SK-N-SH treated with all-trans-retinoic acid at 6 μM for 48 hours (cell line): ENCODE measurements around the gene ERGIC1.
A peak's percentile ranks its signal among the peaks of the same experiment; 100 is the strongest.

Source experiments
- ATAC-seq: fragments of 200-7000 bp; cut with Tn5 transposase; 3 replicates; pipeline ENCODE4 v1.9.1; 2020; ENCODE audit warnings: mild to moderate bottlenecking, moderate library complexity
- ARNTL ChIP-seq: fragments of 450-650 bp; formaldehyde crosslinking; IDR thresholded peaks from 2 replicates; pipeline ENCODE4 v1.5.0; 2020; ENCODE audit warnings: low read depth, mild to moderate bottlenecking, moderate library complexity, borderline replicate concordance
- BACH2 ChIP-seq: fragments of 250-450 bp; sonication (Bioruptor Pico); IDR thresholded peaks from 2 replicates; pipeline ENCODE4 v1.9.0; 2021; ENCODE audit warnings: mild to moderate bottlenecking, borderline replicate concordance
- CSDC2 ChIP-seq: fragments of 250-450 bp; sonication (Bioruptor Pico); IDR thresholded peaks from 2 replicates; pipeline ENCODE4 v1.5.0; 2020; ENCODE audit warnings: mild to moderate bottlenecking, moderate library complexity
- GLIS3 ChIP-seq: fragments of 250-450 bp; sonication (Bioruptor Pico); IDR thresholded peaks from 2 replicates; pipeline ENCODE4 v1.5.0; 2020; ENCODE audit warnings: mild to moderate bottlenecking, moderate library complexity
- ISL1 ChIP-seq: fragments of 250-450 bp; sonication (Bioruptor Pico); IDR thresholded peaks from 2 replicates; pipeline ENCODE4 v2.1.2; 2022; ENCODE audit warnings: mild to moderate bottlenecking, moderate library complexity
- PPARA ChIP-seq: fragments of 250-450 bp; sonication (Bioruptor Pico); IDR thresholded peaks from 2 replicates; pipeline ENCODE4 v1.5.0; 2020; ENCODE audit warnings: mild to moderate bottlenecking, borderline replicate concordance
- RARB ChIP-seq: fragments of 250-450 bp; sonication (Bioruptor Pico); IDR thresholded peaks from 2 replicates; pipeline ENCODE4 v1.8.0; 2021; ENCODE audit warnings: mild to moderate bottlenecking, moderate library complexity
- SNAI2 ChIP-seq: fragments of 250-450 bp; sonication (Bioruptor Pico); IDR thresholded peaks from 2 replicates; pipeline ENCODE4 v1.5.0; 2020; ENCODE audit warnings: mild to moderate bottlenecking, moderate library complexity
- TCF4 ChIP-seq: fragments of 250-450 bp; sonication (Bioruptor Pico); IDR thresholded peaks from 2 replicates; pipeline ENCODE4 v1.8.0; 2021; ENCODE audit warnings: mild to moderate bottlenecking, moderate library complexity, borderline replicate concordance
- TOX ChIP-seq: fragments of 250-450 bp; sonication (Bioruptor Pico); IDR thresholded peaks from 2 replicates; pipeline ENCODE4 v1.8.0; 2021; ENCODE audit warnings: mild to moderate bottlenecking, moderate library complexity, borderline replicate concordance
- ZC3H10 ChIP-seq: fragments of 250-450 bp; sonication (Bioruptor Pico); IDR thresholded peaks from 2 replicates; pipeline ENCODE4 v1.5.1; 2021; ENCODE audit warnings: mild to moderate bottlenecking, moderate library complexity
- ZFP3 ChIP-seq: fragments of 250-450 bp; sonication (Bioruptor Pico); IDR thresholded peaks from 2 replicates; pipeline ENCODE4 v1.5.0; 2020; ENCODE audit warnings: mild to moderate bottlenecking, moderate library complexity
- ZFP30 ChIP-seq: fragments of 450-650 bp; formaldehyde crosslinking; IDR thresholded peaks from 2 replicates; pipeline ENCODE4 v1.5.0; 2022; ENCODE audit warnings: mild to moderate bottlenecking, moderate library complexity
- ZNF565 ChIP-seq: fragments of 450-650 bp; formaldehyde crosslinking; conservative IDR thresholded peaks from 2 replicates; pipeline ENCODE4 v1.5.0; 2020; ENCODE audit warnings: low read depth, mild to moderate bottlenecking, moderate library complexity
- ZNF70 ChIP-seq: fragments of 450-650 bp; formaldehyde crosslinking; IDR thresholded peaks from 2 replicates; pipeline ENCODE4 v1.5.0; 2020; ENCODE audit warnings: mild to moderate bottlenecking, moderate library complexity
- ZNF8 ChIP-seq: fragments of 450-650 bp; formaldehyde crosslinking; IDR thresholded peaks from 2 replicates; pipeline ENCODE4 v1.5.0; 2020; ENCODE audit warnings: mild to moderate bottlenecking, moderate library complexity
- TF ChIP-seq, protein P1 (sequence below): fragments of 250-450 bp; sonication (Bioruptor Pico); IDR thresholded peaks from 2 replicates; pipeline ENCODE4 v1.5.1; 2021; ENCODE audit warnings: mild to moderate bottlenecking, moderate library complexity
- TF ChIP-seq, protein P2 (sequence below): fragments of 250-450 bp; sonication (Bioruptor Pico); IDR thresholded peaks from 2 replicates; pipeline ENCODE4 v1.8.0; 2020; ENCODE audit warnings: mild to moderate bottlenecking, moderate library complexity, borderline replicate concordance
- TF ChIP-seq, protein P3 (sequence below): fragments of 250-450 bp; sonication (Bioruptor Pico); IDR thresholded peaks from 2 replicates; pipeline ENCODE4 v1.5.1; 2020; ENCODE audit warnings: low read depth, mild to moderate bottlenecking, moderate library complexity

ERGIC1 gene

DNA sequence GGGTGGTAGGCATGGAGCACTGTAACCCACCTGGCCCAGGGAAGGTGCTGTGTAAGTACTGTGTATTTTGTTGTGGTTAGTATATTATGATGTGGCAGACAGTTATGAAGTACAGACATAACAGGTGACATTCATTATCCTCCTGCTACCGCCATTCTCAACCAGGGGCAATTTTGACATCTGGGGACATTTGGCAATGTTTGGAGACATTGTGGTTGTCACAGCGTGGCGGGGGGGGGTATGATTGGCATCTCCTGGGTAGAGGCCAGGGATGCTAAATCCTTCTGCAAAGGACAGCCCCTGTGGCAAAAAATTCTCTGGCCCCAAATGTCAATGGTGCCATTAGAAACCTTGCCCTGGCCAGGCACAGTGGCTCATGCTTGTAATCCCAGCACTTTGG lies 115.4 kb downstream of the ERGIC1 start:
- ATAC-seq, result no peak
- TF ChIP-seq ZNF70 (CRISPR knock-in tag), result no peak
- TF ChIP-seq ZFP3 (CRISPR knock-in tag), result no peak
- no peak for TF ChIP-seq RARB
- TF ChIP-seq, protein P1, sequence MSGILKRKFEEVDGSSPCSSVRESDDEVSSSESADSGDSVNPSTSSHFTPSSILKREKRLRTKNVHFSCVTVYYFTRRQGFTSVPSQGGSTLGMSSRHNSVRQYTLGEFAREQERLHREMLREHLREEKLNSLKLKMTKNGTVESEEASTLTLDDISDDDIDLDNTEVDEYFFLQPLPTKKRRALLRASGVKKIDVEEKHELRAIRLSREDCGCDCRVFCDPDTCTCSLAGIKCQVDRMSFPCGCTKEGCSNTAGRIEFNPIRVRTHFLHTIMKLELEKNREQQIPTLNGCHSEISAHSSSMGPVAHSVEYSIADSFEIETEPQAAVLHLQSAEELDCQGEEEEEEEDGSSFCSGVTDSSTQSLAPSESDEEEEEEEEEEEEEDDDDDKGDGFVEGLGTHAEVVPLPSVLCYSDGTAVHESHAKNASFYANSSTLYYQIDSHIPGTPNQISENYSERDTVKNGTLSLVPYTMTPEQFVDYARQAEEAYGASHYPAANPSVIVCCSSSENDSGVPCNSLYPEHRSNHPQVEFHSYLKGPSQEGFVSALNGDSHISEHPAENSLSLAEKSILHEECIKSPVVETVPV (CRISPR knock-in tag), result no peak
- no peak for TF ChIP-seq SNAI2 (CRISPR knock-in tag)
- no peak for TF ChIP-seq ZNF565 (CRISPR knock-in tag)
- TF ChIP-seq, protein P2, sequence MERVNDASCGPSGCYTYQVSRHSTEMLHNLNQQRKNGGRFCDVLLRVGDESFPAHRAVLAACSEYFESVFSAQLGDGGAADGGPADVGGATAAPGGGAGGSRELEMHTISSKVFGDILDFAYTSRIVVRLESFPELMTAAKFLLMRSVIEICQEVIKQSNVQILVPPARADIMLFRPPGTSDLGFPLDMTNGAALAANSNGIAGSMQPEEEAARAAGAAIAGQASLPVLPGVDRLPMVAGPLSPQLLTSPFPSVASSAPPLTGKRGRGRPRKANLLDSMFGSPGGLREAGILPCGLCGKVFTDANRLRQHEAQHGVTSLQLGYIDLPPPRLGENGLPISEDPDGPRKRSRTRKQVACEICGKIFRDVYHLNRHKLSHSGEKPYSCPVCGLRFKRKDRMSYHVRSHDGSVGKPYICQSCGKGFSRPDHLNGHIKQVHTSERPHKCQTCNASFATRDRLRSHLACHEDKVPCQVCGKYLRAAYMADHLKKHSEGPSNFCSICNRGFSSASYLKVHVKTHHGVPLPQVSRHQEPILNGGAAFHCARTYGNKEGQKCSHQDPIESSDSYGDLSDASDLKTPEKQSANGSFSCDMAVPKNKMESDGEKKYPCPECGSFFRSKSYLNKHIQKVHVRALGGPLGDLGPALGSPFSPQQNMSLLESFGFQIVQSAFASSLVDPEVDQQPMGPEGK (CRISPR knock-in tag), result no peak
- no peak for TF ChIP-seq ZNF8 (CRISPR knock-in tag)

DNA sequence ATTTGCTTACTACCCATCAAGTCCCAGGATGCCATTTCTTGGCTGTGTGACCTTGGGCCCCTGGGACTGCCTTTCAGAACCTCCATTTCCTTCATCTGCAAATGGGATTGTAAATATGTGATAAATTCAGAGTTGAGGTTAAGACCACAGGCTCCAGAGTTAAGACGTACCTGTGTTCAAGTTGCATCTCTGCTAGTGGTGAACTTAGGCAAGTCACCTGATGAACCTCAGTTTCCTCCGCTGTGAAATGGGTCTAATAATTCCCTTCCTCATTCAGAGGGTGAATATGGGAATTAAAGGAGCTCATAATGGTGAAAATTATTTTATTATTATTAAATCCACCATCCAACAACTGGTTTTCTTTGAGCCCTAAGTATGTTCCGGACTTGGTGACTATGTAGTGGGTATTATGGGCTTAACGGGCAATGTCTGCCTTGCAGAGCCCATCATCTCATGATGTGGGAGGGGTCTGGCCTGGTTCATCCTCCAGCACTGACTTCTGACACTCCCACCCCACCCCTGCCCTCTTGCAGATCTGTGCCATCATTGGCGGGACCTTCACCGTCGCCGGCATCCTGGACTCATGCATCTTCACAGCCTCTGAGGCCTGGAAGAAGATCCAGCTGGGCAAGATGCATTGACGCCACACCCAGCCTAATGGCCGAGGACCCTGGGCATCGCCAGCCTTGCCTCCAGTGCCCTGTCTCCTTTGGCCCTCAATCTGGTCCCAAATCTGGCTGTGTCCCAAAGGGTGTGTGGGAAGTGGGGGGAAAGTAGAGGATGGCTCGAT lies 116.3 kb downstream of the ERGIC1 start:
- no peak for ATAC-seq
- no peak for TF ChIP-seq GLIS3 (CRISPR knock-in tag)

DNA sequence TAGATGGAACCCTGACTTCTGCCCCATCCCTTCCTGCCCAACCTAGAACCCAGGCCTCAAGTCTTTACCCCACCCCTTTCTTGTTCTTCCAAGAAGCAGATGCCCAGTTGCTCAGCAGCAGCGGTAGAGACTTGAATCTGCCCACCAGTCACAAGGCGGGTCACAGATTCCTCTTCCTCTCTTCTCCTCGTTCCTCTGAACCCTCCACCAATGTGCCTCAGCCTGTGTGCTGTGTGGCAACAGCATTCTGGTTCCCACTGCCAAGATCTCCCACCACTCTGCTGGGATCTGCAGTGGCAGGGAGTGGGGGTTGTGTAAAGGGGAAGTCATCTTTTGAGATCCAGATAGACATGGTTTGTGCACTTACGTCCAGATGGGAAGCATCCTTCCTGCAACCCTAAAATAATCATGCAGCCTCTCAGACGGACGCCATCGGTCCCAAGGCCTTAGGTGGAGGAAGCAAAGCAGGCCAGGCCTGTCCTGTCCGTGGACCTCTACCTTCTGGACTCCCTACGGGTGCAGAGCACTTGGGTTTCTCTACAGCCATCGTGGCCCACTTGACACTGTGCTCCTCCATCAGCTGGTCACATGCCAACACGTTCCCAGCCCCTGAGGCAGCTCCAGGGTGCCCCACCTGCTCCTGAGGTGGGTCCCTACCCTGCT lies 117.5 kb downstream of the ERGIC1 start:
- no peak for ATAC-seq
- TF ChIP-seq TOX (CRISPR knock-in tag) (no peak), CSDC2 (no peak), SNAI2 (CRISPR knock-in tag) (no peak), ZC3H10 (CRISPR knock-in tag) (no peak), ZNF70 (CRISPR knock-in tag) (no peak), BACH2 (CRISPR knock-in tag) (no peak), ZFP3 (CRISPR knock-in tag) (no peak), ZFP30 (CRISPR knock-in tag) (no peak), TCF4 (CRISPR knock-in tag) (no peak), ZNF565 (CRISPR knock-in tag) (no peak), PPARA (no peak), GLIS3 (CRISPR knock-in tag) (no peak)
- TF ChIP-seq, protein P3, sequence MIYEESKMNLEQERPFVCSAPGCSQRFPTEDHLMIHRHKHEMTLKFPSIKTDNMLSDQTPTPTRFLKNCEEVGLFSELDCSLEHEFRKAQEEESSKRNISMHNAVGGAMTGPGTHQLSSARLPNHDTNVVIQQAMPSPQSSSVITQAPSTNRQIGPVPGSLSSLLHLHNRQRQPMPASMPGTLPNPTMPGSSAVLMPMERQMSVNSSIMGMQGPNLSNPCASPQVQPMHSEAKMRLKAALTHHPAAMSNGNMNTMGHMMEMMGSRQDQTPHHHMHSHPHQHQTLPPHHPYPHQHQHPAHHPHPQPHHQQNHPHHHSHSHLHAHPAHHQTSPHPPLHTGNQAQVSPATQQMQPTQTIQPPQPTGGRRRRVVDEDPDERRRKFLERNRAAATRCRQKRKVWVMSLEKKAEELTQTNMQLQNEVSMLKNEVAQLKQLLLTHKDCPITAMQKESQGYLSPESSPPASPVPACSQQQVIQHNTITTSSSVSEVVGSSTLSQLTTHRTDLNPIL (CRISPR knock-in tag), result no peak

DNA sequence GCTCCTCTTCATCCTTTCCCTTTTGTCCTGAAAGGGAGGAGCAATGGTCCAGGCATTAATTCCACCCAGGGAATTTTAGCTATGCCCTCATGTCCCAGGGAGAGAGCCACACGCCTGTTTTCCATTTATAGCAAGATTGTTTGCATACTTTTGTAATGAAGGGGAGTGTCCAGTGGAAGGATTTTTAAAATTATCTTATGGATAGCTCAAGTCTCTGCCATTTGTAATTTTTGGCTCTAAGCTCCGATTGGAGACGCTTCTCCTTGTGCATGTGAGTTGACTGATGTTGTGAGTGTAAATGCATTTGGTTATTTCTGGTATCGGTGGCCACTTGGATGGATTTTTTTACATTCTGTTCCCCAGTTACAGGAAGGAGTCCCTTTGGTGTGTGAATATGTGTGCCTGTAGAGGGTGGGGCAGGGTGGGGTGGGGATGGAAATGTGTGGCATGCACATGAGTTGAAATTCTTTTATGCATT lies 118.0 kb downstream of the ERGIC1 start:
- ATAC-seq, result peak; percentile 70
- TF ChIP-seq ZFP30 (CRISPR knock-in tag) (no peak), ISL1 (peak; percentile 41), ZFP3 (CRISPR knock-in tag) (peak; percentile 44; the same call in 1 of the 2 replicates), TCF4 (CRISPR knock-in tag) (no peak)
- TF ChIP-seq, all 23 proteins: peak for 2

DNA sequence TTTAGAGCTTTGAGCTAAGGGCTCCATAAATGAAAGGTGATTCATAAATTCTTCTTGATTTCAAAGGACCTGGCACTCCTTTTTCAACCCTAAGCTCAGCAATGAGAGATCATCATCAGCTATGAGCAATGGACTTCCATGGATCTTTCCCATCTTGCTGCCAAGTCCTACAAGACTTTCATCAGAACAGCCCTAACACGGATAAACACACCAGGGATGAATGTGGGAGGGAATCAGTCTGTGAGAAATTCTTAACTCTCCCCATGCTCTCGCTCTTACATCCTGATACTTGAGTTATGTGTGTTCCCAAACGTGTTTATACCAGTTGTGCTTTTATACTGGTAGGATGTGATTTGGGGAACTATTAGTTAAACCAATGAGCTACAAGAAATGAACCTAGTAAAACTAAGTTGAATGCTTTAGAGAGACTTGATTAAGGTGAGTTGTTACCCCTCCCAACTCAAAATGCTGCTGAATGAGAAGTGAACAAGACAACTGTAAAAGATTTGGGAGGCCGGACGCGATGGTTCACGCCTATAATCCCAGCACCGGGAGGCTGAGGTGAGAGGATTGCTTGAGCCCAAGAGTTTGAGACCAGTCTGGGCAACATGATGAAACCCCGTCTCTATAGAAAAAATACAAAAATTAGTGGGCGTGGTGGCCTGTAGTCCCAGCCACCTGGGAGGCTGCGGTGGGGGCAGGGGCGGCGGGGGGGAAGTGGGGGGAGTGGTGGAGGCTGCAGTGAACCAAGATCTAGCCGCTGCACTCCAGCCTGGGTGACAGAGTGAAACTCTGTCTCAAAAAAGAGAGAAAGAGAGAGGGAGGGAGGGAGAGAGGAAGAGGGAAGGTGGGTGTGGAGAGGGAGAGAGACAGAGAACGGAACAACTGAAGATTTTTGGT lies 120.0 kb downstream of the ERGIC1 start:
- no peak for TF ChIP-seq ISL1
- no peak for TF ChIP-seq ARNTL (CRISPR knock-in tag)
- peak; percentile 34; the same call in 1 of the 2 replicates for TF ChIP-seq ZFP3 (CRISPR knock-in tag)
- TF ChIP-seq ZC3H10 (CRISPR knock-in tag), result no peak
- TF ChIP-seq PPARA, result no peak
- no peak for TF ChIP-seq ZNF70 (CRISPR knock-in tag)
- ATAC-seq, result no peak; the same call in 2 of the 3 replicates
